GM12873 (cell line): ENCODE measurements around the gene PPP4R2.

ENCODE experiments used
- CTCF ChIP-seq: IDR thresholded peaks from 2 replicates; pipeline ENCODE4 v1.5.1; 2012; ENCODE audit warnings: low read depth, mild to moderate bottlenecking, moderate library complexity, low read length, control low read depth; ENCODE audit not compliant: insufficient read depth; ENCODE audit errors: missing control alignments

Gene PPP4R2

GRCh38 chr3:73026760-73027113 is 30.1 kb downstream of the PPP4R2 start:
- TF ChIP-seq CTCF, result no peak

GRCh38 chr3:73028803-73029202 is 32.2 kb downstream of the PPP4R2 start:
- no peak for TF ChIP-seq CTCF

- TF ChIP-seq CTCF, result no peak
Measured at GRCh38 chr3:73029321-73029796, 32.7 kb downstream of the PPP4R2 start.

GRCh38 chr3:73030073-73030597 is 33.5 kb downstream of the PPP4R2 start:
- TF ChIP-seq CTCF, result no peak

- TF ChIP-seq CTCF, result no peak
Measured at GRCh38 chr3:73031573-73032103, 35.0 kb downstream of the PPP4R2 start.

- no peak for TF ChIP-seq CTCF
Measured at GRCh38 chr3:73036694-73037591, 40.3 kb downstream of the PPP4R2 start.

GRCh38 chr3:73041537-73041936 is 44.9 kb downstream of the PPP4R2 start:
- no peak for TF ChIP-seq CTCF
